Measurements from ENCODE around the gene GLRX3. TPM values are rescaled to one million over a fixed set of nuclear protein-coding genes. Genes with fewer than 3 reads are reported as not detected.

The GLRX3 gene
- total RNA-seq, 1 experiment from 2014 or later: 177 TPM

DNA sequence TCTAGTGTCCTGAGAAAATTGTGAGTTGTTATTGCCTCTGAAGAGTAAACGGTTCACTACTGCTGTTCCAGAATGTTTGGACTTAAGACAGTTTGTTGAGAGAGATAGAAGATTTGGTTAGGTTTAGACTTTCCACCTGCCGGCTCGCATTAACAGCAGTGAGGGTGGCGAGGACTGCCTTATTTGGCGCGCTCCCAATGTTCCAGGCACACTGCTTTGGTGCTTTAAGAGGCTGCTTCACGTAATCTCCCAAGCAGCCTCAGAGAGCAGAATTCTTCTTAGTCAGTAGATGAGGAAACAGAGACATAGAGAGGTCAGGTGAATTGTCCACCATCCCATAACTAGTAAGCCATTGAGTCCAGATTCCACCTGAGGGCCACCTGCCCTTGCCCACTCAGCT is 41.1 kb downstream of the GLRX3 start:
- Mint-ChIP-seq H3K4me1 (ENCODE audit: insufficient read depth, unreplicated experiment) (no peaks in the 10 kb centered on the region), H3K4me3 (ENCODE audit: unreplicated experiment) (no peak overlapping the region), H3K27me3 (ENCODE audit: insufficient read depth, unreplicated experiment) (no peaks in the 10 kb centered on the region), H3K27ac (ENCODE audit: low read depth, unreplicated experiment) (no peak overlapping the region), H3K9me3 (ENCODE audit: unreplicated experiment) (no peaks in the 10 kb centered on the region), H3K36me3 (ENCODE audit: insufficient read depth, unreplicated experiment) (peaks cover 85% of the 10 kb centered on the region)
- ChIA-PET CTCF (interaction anchor here (0.6 to 2.2 kb wide), 4 partner anchors 14 to 1611 kb away, joined by 3 to 11 read pairs (median 6); no protein-coding TSS in a partner anchor), POLR2A (interaction anchor here (0.6 kb wide), 1 partner anchor 8 kb away, joined by 3 read pairs; no protein-coding TSS in a partner anchor)
- intact Hi-C loops (cut with micrococcal nuclease): no loop called here
- TF ChIP-seq, protein P1, sequence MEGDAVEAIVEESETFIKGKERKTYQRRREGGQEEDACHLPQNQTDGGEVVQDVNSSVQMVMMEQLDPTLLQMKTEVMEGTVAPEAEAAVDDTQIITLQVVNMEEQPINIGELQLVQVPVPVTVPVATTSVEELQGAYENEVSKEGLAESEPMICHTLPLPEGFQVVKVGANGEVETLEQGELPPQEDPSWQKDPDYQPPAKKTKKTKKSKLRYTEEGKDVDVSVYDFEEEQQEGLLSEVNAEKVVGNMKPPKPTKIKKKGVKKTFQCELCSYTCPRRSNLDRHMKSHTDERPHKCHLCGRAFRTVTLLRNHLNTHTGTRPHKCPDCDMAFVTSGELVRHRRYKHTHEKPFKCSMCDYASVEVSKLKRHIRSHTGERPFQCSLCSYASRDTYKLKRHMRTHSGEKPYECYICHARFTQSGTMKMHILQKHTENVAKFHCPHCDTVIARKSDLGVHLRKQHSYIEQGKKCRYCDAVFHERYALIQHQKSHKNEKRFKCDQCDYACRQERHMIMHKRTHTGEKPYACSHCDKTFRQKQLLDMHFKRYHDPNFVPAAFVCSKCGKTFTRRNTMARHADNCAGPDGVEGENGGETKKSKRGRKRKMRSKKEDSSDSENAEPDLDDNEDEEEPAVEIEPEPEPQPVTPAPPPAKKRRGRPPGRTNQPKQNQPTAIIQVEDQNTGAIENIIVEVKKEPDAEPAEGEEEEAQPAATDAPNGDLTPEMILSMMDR (IDR thresholded peaks at IDR 0.05; ENCODE audit: unreplicated experiment): no peak
- no TSS peak for BruUV-seq (replicated peaks)
- DNase-seq (ENCODE audit: unreplicated experiment): no peak

DNA sequence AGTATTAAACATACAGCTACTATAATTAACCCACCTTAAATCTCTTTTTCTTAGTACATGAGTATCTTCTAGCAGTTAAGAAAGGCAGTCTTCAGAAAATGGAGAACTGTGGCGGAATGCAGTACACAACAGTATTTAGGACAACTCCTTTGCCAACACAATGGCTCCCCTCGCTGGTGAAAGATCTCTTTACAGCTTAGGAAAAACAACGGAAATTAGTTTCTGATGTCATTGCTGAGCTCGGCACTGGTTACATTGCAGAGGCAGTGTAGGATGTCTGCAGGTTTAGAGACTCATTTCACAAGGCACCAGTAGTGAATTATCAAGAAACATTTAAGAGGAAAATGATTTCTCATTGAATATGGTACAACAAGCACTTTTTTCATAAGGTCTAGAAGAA is 43.4 kb downstream of the GLRX3 start:
- Mint-ChIP-seq H3K4me1 (ENCODE audit: insufficient read depth, unreplicated experiment) (no peaks in the 10 kb centered on the region), H3K27me3 (ENCODE audit: insufficient read depth, unreplicated experiment) (no peaks in the 10 kb centered on the region), H3K9me3 (ENCODE audit: unreplicated experiment) (no peaks in the 10 kb centered on the region), H3K27ac (ENCODE audit: low read depth, unreplicated experiment) (no peak overlapping the region), H3K36me3 (ENCODE audit: insufficient read depth, unreplicated experiment) (peaks cover 84% of the 10 kb centered on the region), H3K4me3 (ENCODE audit: unreplicated experiment) (no peak overlapping the region)
- intact Hi-C loops (cut with micrococcal nuclease): loop anchor here (2.0 kb wide), 1 partner anchor 1149 kb away; no protein-coding TSS in a partner anchor
- ChIA-PET POLR2A (interaction anchor here (1.2 kb wide), 1 partner anchor 41 kb away, joined by 4 read pairs; no protein-coding TSS in a partner anchor), CTCF (interaction anchor here (1.0 to 1.5 kb wide), 4 partner anchors 10 to 1698 kb away, joined by 3 to 4 read pairs (median 3); no protein-coding TSS in a partner anchor)
- no TSS peak for BruUV-seq (replicated peaks)
- TF ChIP-seq, protein P1 (IDR thresholded peaks at IDR 0.05; ENCODE audit: unreplicated experiment): peak; percentile 24
- DNase-seq (ENCODE audit: unreplicated experiment): peak; percentile 51

DNA sequence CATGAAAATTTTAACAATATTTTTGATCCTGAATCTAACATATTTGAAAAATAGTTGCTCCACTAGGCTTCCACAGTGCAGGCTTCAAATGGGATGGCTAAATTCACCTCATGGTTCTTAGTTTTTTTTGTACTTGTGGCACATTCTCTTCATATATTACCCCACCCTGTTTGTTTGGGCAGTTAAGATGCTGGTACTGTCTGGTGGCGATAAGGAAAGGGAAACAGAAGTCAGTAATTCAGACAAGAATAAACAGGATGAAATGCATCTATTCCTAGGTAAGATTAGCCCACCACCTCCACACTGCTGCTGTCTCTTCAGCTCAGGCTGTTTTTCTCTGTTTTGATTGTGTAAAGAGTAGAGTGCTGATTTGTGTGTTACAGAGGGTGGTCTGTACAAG is 44.2 kb downstream of the GLRX3 start:
- H3K27ac Mint-ChIP-seq (ENCODE audit: low read depth, unreplicated experiment): no peak overlapping the region
- DNase-seq (ENCODE audit: unreplicated experiment): no peak
- intact Hi-C loops (cut with micrococcal nuclease): loop anchor here (2.0 kb wide), 1 partner anchor 1150 kb away; no protein-coding TSS in a partner anchor
- no peaks in the 10 kb centered on the region for H3K9me3 Mint-ChIP-seq (ENCODE audit: unreplicated experiment)
- no peak overlapping the region for H3K4me3 Mint-ChIP-seq (ENCODE audit: unreplicated experiment)
- ChIA-PET POLR2A (interaction anchor here (0.6 kb wide), 1 partner anchor 67 kb away, joined by 3 read pairs; no protein-coding TSS in a partner anchor), CTCF (interaction anchor here (1.2 to 1.5 kb wide), 2 partner anchors 9 to 11 kb away, joined by 3 to 4 read pairs; no protein-coding TSS in a partner anchor)
- no peaks in the 10 kb centered on the region for H3K27me3 Mint-ChIP-seq (ENCODE audit: insufficient read depth, unreplicated experiment)
- H3K36me3 Mint-ChIP-seq (ENCODE audit: insufficient read depth, unreplicated experiment): peaks cover 84% of the 10 kb centered on the region
- H3K4me1 Mint-ChIP-seq (ENCODE audit: insufficient read depth, unreplicated experiment): no peaks in the 10 kb centered on the region
- TF ChIP-seq, protein P1 (IDR thresholded peaks at IDR 0.05; ENCODE audit: unreplicated experiment): no peak
- no TSS peak for BruUV-seq (replicated peaks)

DNA sequence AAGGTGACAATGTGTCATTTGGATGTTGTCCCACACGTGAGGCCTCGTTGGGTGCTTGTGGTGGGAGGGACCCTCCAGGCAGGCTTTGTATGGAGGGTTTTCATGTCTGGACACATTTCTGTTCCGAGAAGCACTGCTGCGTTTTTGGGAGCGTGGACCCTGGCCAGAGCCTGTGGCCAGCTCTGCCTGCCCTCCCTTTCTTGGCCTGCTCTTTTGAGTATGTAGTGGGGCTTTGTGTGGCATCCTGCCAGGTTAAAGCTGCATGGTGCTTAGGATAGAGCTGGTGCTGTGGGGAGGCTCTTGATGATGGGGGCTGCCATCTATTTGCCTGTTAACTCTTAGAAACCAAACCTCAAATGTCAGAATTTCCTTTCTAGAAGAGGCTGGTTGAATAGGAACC is 45.7 kb downstream of the GLRX3 start:
- TF ChIP-seq, protein P1 (IDR thresholded peaks at IDR 0.05; ENCODE audit: unreplicated experiment): no peak
- no peak for DNase-seq (ENCODE audit: unreplicated experiment)
- BruUV-seq (replicated peaks): no TSS peak
- Mint-ChIP-seq H3K4me1 (ENCODE audit: insufficient read depth, unreplicated experiment) (no peaks in the 10 kb centered on the region), H3K27ac (ENCODE audit: low read depth, unreplicated experiment) (no peak overlapping the region), H3K9me3 (ENCODE audit: unreplicated experiment) (no peaks in the 10 kb centered on the region), H3K27me3 (ENCODE audit: insufficient read depth, unreplicated experiment) (no peaks in the 10 kb centered on the region), H3K36me3 (ENCODE audit: insufficient read depth, unreplicated experiment) (peaks cover 89% of the 10 kb centered on the region), H3K4me3 (ENCODE audit: unreplicated experiment) (no peak overlapping the region)
- intact Hi-C loops (cut with micrococcal nuclease): loop anchor here (2.0 kb wide), 1 partner anchor 1151 kb away; no protein-coding TSS in a partner anchor
- CTCF ChIA-PET: no interaction called here
- POLR2A ChIA-PET: no interaction called here

Measured in MCF 10A (cell line).